ENCODE results near the gene RAPGEF2.
"Not testable (repeated sequence)": the region's sequence is repeated elsewhere in the genome, so short reads cannot be mapped to it uniquely, and the experiment has no call there.

DNA sequence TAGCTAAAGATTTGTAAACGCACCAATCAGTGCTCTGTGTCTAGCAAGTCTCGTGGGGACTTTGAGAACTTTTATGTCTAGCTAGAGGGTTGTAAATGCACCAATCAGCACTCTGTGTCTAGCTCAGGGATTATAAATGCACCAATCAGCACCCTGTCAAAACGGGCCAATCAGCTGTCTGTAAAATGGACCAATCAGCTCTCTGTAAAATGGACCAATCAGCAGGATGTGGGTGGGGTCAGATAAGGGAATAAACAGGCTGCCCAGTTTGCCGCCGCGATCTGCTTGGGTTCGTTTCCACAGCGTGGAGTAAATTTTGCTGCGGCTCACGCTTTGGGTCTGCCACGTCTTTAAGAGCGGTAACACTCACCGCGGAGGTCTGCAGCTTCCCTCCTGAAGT is 148.7 kb downstream of the RAPGEF2 start:
- not testable (repeated sequence) for TF ChIP-seq L3MBTL2 (conservative IDR thresholded peaks at IDR 0.05); ELF4 (IDR thresholded peaks at IDR 0.05); HDGF (IDR thresholded peaks at IDR 0.05; ENCODE audit: borderline replicate concordance); FOXM1 (IDR thresholded peaks at IDR 0.05; ENCODE audit: borderline replicate concordance); NFRKB (IDR thresholded peaks at IDR 0.05); FOXA1 (IDR thresholded peaks at IDR 0.05); SP1 (IDR thresholded peaks at IDR 0.05)
- TF ChIP-seq, protein P1, sequence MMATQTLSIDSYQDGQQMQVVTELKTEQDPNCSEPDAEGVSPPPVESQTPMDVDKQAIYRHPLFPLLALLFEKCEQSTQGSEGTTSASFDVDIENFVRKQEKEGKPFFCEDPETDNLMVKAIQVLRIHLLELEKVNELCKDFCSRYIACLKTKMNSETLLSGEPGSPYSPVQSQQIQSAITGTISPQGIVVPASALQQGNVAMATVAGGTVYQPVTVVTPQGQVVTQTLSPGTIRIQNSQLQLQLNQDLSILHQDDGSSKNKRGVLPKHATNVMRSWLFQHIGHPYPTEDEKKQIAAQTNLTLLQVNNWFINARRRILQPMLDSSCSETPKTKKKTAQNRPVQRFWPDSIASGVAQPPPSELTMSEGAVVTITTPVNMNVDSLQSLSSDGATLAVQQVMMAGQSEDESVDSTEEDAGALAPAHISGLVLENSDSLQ (IDR thresholded peaks at IDR 0.05): not testable (repeated sequence)
